ENCODE results near the gene IFIT1. TPM values are rescaled to one million over a fixed set of nuclear protein-coding genes. Genes with fewer than 3 reads are reported as not detected.

IFIT1 gene
- total and polyA plus RNA-seq, 9 of the 15 experiments (the other 6 are each of a cell fraction or from before 2014, with no cell fraction given), result 0.03 to 0.40 (median 0.18) TPM

GRCh38 chr10:89343089-89343767 lies 49.2 kb upstream of the IFIT1 start:
- H3K9ac ChIP-seq (ENCODE audit: insufficient read depth in 1 of 2, low read depth in 2 of 2, low read length in 2 of 2), result no peak overlapping the region
- no peak for FAIRE-seq
- BruUV-seq (replicated peaks), result no TSS peak
- ChIA-PET CTCF (ENCODE audit: low intra/inter-chr PET ratio) (no interaction called here), POLR2A (interaction anchor here (0.6 kb wide), 1 partner anchor 9 kb away, joined by 4 read pairs; no protein-coding TSS in a partner anchor)
- no peak overlapping the region for H3K4me3 ChIP-seq
- no peaks in the 10 kb centered on the region for H3K9me3 ChIP-seq (replicated peaks; ENCODE audit: control insufficient read depth, insufficient read depth, low read depth, low read length)
- no peak overlapping the region for H3K27ac ChIP-seq (ENCODE audit: extremely low read depth, low read depth, low read length)
- no peaks in the 10 kb centered on the region for H3K9me1 ChIP-seq (ENCODE audit: control insufficient read depth, insufficient read depth, low read length)
- no peak for DNase-seq (ENCODE audit: extremely low read depth in 1 of 4, low spot score in 3 of 4)
- no peaks in the 10 kb centered on the region for H3K27me3 ChIP-seq (ENCODE audit: control insufficient read depth in 2 of 2, insufficient read depth in 2 of 2, low read length in 2 of 2)
- H2AFZ ChIP-seq (ENCODE audit: low read depth, low read length), result no peak overlapping the region
- H3K4me1 ChIP-seq (replicated peaks in 1 of 2; ENCODE audit: control insufficient read depth in 2 of 2, insufficient read depth in 2 of 2, low read length in 2 of 2), result peaks cover 0 to 2% of the 10 kb centered on the region in 2 experiments; a peak in 2 of 5 replicates
- no peaks in the 10 kb centered on the region for H3K79me2 ChIP-seq (ENCODE audit: control insufficient read depth, insufficient read depth, low read length)
- intact Hi-C loops (cut with micrococcal nuclease) (no loop called here), in situ Hi-C loops (cut with MboI) (no loop called here)
- no peaks in the 10 kb centered on the region for H4K20me1 ChIP-seq (replicated peaks; ENCODE audit: control insufficient read depth, insufficient read depth, low read length)
- ATAC-seq, result no peak
- 60% methylated on average over 5 of the region's 5 CpGs for WGBS (ENCODE audit: insufficient coverage, low coverage, missing lambda C conversion rate)
- H3K4me2 ChIP-seq (ENCODE audit: insufficient read depth, low read length), result no peak overlapping the region
- no peaks in the 10 kb centered on the region for H3K36me3 ChIP-seq (ENCODE audit: control insufficient read depth, insufficient read depth, low read length)
- no peak for TF ChIP-seq ZNF592 (IDR thresholded peaks at IDR 0.05)
- no peak for TF ChIP-seq AFF4 (CRISPR knock-in tag; IDR thresholded peaks at IDR 0.05)
- no peak for TF ChIP-seq ZFP36 (IDR thresholded peaks at IDR 0.05; ENCODE audit: low read depth, low read length, partially characterized antibody)
- TF ChIP-seq NFATC3 (IDR thresholded peaks at IDR 0.05), result no peak
- TF ChIP-seq ZBTB49 (CRISPR knock-in tag; IDR thresholded peaks at IDR 0.05; ENCODE audit: borderline replicate concordance), result no peak
- no peak for TF ChIP-seq IRF9 (tag; IDR thresholded peaks at IDR 0.05)
- no peak for TF ChIP-seq RBM22 (IDR thresholded peaks at IDR 0.05; ENCODE audit: low read depth, low read length, poor library complexity, severe bottlenecking)
- TF ChIP-seq ZFP1 (CRISPR knock-in tag; IDR thresholded peaks at IDR 0.05), result no peak
- TF ChIP-seq ZNF311 (CRISPR knock-in tag; IDR thresholded peaks at IDR 0.05), result no peak
- TF ChIP-seq MAFF (IDR thresholded peaks at IDR 0.05; ENCODE audit: low read length), result no peak
